ENCODE measurements around the gene OR2H2.

OR2H2 gene

GRCh38 chr6:29593199-29593855, 8.4 kb downstream of the OR2H2 start:
- no peak for DNase-seq (ENCODE audit: low read depth)

DNA sequence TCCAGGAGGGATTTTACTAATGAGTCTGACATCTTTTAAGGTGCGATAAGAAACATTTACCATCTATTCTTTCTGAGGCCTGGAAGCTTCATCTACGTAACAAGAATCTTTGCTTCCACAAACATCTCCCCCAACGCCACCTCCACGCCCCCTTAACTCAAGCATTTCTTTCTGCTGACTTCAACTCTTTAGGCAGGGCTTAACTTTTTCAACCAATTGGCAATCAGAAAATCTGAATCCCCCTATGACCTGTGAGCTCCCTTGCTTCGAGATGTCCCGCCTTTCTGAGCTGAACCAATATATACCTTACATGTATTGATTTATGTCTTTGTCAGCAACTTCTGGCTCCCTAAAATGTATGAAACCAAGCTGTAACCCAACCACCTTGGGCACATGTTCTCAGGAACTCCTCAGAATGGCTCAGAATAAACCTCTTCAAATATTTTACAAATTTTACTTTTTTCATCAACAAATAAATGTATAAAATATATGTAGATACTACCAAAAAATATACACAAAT, 11.5 kb downstream of the OR2H2 start:
- DNase-seq (ENCODE audit: low read depth) = no peak

DNA sequence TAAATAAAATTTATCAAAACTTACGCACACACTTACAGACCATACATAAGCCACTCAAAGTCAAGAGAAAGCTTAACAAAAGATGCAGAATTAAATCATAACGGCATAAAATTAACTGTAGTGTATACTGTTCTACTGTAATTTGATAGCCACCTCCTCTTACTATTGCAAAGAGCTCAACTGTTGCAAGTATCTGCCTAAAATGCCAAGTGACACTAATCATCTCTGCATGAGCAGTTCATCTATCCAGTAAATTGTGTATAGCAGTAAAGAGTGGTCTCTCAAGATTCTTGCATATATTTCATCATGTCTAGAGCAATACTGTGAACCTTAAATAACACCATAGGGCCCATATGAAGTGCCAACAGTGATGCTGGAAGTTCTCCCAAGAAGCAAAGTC, 12.3 kb downstream of the OR2H2 start:
- DNase-seq (ENCODE audit: low read depth) = no peak

GRCh38 chr6:29598172-29598747, 13.3 kb downstream of the OR2H2 start:
- DNase-seq (ENCODE audit: low read depth) = no peak

DNA sequence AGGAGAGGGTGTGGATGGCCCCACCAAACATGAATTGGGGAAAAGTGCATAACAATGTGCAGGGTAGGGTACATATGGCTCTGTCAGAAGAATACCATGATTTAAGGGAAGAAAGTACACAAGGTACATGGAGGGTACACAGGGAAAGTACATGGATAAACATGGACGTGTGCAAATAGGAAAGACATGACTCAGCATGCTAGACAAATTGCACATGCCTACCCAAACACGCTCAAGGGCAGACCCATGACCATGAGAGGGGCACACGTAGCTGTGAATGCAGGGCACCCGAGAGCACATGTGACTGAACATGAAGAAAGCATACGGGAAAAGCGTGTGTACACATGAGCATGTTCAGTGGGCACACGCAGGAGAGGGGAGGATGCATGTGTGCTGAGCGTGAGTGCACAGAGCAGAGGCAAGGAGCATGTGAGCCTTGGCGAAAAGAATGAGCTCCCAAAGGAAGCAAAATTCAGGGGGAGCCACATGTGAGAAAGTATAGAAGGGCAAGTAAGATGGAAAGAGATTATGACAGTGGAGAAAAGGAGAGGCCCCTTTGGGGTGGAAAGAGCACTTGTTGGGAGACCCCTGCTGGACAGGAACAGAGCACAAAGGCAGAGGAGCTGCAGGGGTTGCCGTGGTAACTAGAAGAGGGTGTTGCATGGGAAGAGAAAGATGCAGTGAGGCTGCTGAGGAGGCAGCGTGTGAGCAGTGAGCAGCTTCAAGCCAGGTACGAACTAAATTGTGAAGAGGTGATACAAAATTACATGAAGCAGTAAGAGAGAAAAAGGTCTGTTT, 17.8 kb downstream of the OR2H2 start:
- DNase-seq (ENCODE audit: low read depth) = no peak

GRCh38 chr6:29603456-29603855, 18.5 kb downstream of the OR2H2 start:
- no peak for DNase-seq (ENCODE audit: low read depth)

- no peak for DNase-seq (ENCODE audit: low read depth)
These were observed 19.0 kb downstream of the OR2H2 start for GRCh38 chr6:29603930-29604329.

- DNase-seq (ENCODE audit: low read depth) = no peak
These were observed 23.2 kb downstream of the OR2H2 start for GRCh38 chr6:29608131-29608530.

DNA sequence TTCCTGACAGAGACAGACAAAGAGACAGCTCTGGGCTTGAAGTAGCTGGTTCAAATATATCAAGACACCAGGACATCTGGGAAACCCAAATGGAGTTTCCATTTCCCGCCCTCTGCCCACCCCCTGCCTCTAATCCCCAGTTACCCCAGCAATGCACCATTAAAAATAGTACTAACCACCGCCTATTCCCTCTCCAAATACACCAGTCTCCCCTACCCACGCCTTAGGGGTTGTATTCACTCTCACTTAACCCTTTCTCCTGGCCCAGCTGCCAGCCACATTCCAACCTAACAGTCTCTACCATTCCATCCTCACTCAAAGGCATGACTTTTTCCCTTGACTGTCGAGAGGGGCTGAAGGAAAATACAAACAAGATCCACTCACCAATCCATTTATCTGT, 25.6 kb downstream of the OR2H2 start:
- no peak for DNase-seq (ENCODE audit: low read depth)

GRCh38 chr6:29611426-29611825, 26.5 kb downstream of the OR2H2 start:
- no peak for DNase-seq (ENCODE audit: low read depth)

DNA sequence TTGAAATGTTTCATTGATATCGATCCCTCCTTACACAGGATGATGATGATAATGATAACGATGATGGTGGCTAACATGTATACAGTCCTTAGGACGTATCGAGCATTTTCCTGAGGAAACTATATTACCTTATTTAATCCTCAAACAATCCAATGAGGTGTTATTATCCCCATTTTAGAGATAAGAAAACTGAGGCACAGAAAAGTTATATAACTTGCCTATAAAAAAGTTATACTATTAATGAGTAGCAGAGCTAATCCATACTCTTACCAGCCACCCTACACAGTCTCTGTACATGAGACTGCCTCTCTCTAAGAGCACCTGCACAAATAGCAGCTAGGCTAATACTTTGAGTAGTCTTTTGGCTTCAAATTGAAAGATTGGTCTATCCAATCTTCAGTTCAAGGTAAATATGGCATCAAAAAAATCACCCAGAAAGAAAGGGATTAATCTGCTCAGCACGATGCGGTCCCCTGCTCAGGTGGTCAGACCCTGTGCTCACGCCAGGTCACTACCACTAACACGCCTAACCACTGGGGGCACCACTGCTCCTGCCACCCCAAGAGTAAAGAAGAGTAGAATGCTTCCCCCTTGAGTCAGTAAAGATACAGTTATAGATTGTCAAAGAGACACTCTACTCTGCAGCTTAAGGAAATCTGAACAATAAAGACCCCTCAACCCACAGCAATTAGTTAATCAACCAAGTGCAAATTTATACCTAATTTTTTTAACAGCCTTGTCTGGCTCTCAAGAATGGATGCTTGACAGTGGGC, 33.0 kb downstream of the OR2H2 start:
- DNase-seq (ENCODE audit: low read depth) = no peak

- DNase-seq (ENCODE audit: low read depth) = no peak
These were observed 34.7 kb downstream of the OR2H2 start for GRCh38 chr6:29619578-29620160.

GRCh38 chr6:29620630-29621029, 35.7 kb downstream of the OR2H2 start:
- DNase-seq (ENCODE audit: low read depth) = no peak

- DNase-seq (ENCODE audit: low read depth) = no peak
These were observed 39.6 kb downstream of the OR2H2 start for GRCh38 chr6:29624520-29624961.

DNA sequence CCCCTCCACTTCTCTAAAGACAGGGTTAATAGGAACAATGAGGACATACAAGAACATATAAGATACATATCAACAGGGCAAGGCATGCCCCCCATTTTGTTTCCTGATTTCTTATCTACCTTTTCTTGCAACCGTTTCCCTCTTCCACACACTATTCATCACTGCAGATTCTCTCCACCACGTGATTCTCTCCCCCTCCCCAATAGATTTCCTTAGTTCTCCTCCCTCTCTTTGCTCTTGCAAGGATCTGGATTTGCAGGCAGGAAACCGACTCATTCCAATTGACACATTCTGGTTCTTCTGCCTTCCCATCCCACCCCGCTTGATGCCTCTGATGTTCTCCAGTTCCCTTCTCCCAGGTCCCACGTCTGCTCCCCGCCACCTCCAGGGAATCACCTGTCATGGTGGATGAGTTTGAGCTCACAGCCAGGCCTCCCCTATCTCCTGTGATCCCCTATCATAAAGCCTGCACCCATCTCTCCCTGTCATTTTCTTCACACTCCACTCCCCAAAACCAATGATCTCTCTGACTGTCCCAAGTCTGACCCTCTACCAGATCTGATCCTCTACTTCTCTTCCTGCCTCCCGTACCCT, 40.5 kb downstream of the OR2H2 start:
- DNase-seq (ENCODE audit: low read depth) = no peak

DNA sequence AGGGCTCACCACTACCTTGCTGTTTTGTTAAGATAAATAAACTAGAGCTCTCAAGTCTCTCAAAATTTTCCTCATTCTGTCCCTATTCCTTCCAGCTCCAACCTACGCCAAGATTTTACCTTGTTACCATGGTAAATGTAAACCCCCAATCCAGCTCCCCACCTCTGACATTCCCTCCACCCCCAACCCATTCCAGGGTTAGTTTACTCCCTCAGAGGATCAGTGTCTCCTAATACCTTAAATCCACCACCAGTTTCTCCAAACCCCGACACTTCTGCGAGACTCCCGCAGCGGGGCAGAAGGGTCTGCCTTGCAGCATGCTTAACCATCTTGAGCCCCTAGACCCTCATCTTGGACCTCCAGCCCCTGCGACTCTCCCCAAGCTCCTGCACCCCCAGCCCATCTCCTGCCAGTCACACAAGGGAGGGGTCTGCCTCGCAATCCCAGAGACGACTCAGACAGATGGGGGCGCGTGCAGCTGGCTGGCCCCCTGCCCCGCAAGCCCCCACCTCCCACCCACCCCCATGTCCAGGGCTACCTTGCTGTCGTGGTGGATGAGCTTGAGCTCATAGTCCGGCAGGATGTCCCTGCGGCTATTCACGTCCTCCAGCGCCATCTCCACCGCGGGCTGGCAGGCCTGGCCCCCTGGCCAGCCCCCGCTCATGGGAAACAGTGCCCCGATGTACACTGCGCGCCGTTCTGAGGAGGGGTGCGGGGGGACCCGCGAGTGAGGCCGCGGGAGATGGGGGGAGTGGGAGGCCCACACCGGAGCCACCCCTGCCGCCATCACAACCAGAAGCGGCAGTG, 42.2 kb downstream of the OR2H2 start:
- DNase-seq (ENCODE audit: low read depth) = no peak

GRCh38 chr6:29627755-29628418, 43.0 kb downstream of the OR2H2 start:
- peak; percentile 80 for DNase-seq (ENCODE audit: low read depth)

GRCh38 chr6:29628419-29629281, 43.7 kb downstream of the OR2H2 start:
- DNase-seq (ENCODE audit: low read depth) = peak; percentile 56

DNA sequence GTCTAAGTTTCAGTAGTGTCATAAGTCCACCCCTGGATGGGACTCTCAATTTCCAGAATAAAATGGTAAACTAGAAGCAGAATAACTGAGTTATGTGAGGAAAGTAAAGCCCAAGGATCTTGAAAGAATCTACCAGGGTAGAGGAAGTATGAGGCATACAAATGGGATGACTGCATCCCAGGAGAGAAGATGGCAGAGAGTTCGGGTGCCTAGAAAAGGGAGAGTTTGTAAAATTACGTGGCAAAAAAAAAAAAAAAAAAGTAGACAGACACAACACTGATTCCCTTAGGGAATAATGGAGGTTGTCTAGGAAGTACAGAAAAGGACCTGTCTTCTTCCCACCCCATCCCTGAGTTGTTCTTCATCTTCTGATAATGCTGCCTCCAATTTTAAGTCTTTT, 44.6 kb downstream of the OR2H2 start:
- DNase-seq (ENCODE audit: low read depth) = no peak
